Activated gamma-delta T cell (primary cell): ENCODE results near the gene DYNC1LI1.
"Not testable (repeated sequence)": the region's sequence is repeated elsewhere in the genome, so short reads cannot be mapped to it uniquely, and the experiment has no call there.

Experiments used
- DNase-seq: peaks from one replicate; lab custom pipeline; 2025; lab: John Stamatoyannopoulos, UW

DYNC1LI1 gene

GRCh38 chr3:32531010-32531647 lies 39.5 kb downstream of the DYNC1LI1 start:
- DNase-seq, result no peak

DNA sequence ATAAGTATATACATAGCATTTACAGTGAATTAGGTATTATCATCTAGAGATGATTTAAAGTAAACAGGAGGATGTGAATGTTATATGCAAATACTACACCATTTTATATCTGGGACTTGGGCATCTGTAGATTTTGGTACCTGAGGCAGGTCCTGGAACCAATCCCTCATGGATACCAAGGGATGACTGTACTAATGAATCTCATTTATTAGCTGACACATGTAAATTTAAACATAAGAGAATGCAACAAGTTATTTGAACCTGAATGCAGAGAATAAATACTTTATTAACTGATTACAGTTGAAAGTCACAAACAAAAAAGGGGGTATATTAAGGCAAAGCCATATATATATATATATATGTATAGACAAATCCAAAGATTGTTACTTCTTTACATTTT lies 44.9 kb downstream of the DYNC1LI1 start:
- no peak for DNase-seq

- no peak for DNase-seq
These were observed 48.0 kb downstream of the DYNC1LI1 start for GRCh38 chr3:32522682-32523081.

DNA sequence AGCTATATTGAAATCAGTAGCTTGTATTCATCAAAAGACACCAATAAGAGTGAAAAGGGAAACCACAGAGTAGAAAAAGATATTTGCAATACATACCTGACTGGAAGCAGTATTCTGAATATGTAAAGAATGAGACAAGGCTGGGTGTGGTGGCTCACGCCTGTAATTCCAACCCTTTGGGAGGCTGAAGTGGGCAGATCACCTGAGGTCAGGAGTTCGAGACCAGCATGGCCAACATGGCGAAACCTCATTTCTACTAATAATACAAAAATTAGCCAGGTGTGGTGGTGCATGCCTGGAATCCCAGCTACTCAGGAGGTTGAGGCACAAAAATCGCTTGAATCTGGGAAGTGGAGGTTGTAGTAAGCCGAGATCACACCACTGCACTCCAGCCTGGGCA lies 51.7 kb downstream of the DYNC1LI1 start:
- not testable (repeated sequence) for DNase-seq

GRCh38 chr3:32516751-32517150 lies 53.9 kb downstream of the DYNC1LI1 start:
- DNase-seq, result not testable (repeated sequence)

GRCh38 chr3:32511005-32511404 lies 59.7 kb downstream of the DYNC1LI1 start:
- DNase-seq, result no peak

- no peak for DNase-seq
These were observed 60.5 kb downstream of the DYNC1LI1 start for GRCh38 chr3:32510075-32510724.

DNA sequence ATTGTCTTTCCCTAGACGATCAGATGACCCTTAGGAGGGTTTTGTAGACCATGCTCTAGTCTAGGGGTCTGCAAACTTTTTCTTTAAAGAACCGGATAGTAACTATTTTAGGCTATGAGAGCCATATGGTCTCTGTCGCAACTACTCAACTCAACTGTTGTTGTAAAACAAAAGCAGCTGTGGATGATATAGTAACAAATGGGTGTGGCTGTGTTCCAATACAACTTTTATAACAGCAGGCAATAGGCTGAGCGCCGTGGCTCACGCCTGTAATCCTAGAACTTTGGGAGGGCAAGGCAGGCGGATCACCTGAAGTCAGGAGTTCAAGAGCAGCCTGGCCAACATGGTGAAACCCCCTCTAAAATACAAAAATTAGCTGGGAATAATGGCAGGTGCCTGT lies 61.9 kb downstream of the DYNC1LI1 start:
- DNase-seq, result no peak

DNA sequence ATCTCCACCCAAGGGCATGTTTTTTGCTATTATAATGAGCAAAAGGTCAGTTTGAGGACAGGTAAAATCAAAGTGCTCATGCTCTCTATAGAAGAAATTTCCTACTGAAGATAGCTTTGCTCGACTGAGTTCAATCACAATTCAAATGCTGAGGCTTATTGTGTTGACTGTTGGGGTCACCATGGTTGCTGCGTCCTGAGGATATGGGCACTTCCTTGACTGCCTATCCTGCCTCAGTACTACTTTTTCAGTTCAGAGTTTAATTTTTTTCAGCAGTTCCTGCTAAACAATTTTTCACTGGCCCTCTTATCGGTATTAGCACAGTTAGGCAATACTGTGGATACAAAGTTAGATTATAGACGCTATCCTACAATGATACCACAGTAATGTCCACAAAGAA lies 64.2 kb downstream of the DYNC1LI1 start:
- DNase-seq, result no peak

DNA sequence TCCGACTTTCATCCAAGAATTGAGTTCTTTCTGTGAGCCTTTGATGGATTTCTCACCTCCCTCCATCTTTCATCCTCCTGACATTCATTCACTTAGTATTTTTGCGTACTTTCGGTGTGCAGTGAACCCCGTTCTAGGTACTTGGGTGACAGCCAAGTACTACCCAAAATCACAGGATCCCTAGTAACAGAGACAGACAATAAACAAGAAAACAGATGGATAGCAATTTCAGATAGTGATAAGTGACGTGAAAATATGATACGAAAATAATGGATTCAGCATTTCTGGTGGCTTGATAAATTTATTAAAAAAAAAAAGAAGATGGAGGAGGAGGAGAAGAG lies 67.7 kb downstream of the DYNC1LI1 start:
- no peak for DNase-seq

GRCh38 chr3:32502118-32502945 lies 68.3 kb downstream of the DYNC1LI1 start, which contains the start of gene CMTM6:
Gene CMTM6, minus strand, starts transcription at chr3:32502852. Its CDS starts 107 bp downstream, at chr3:32502745.
- DNase-seq, result peak; percentile 62

- DNase-seq, result no peak
These were observed 68.9 kb downstream of the DYNC1LI1 start for GRCh38 chr3:32501783-32502117.

DNA sequence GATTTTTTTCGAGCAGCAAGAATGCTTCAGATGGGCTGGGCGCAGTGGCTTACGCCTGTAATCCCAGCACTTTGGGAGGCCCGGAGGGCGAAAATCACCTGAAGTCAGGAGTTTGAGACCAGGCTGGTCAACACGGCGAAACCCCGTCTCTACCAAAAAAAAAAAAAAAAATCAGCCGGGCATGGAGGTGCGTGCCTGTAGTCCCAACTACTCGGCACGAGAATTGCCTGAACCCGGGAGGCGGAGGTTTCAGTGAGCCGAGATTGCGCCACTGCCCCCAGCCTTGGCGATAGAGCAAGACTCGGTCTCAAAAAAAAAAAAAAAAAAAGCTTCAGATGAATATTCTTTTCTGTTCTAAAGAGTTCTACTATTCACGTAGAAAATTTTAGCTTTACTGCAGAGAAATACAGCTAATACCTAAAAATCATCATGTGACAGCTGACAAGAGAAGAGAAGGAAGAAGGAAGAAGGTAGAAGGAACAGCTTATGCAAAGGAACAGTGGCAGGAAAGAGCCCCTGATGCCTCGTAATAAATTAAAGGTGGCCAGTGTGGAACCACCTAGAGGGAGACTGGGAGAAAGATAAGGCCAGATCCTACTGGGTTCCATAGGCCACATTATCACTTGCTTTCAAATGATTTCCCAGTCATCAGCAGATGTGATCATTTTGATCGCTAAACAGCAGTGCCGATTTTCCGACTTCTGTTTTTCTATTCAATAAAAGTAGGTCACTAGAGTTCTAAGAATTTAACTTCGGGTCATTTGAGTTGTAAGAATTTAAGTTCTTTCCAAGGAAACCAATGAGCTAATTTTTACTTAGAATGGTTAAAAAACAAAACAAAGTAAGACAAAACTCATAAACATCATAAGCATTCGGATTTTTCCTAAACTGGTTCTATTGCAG lies 69.5 kb downstream of the DYNC1LI1 start:
- no peak for DNase-seq

GRCh38 chr3:32500231-32500630 lies 70.4 kb downstream of the DYNC1LI1 start:
- DNase-seq, result no peak

DNA sequence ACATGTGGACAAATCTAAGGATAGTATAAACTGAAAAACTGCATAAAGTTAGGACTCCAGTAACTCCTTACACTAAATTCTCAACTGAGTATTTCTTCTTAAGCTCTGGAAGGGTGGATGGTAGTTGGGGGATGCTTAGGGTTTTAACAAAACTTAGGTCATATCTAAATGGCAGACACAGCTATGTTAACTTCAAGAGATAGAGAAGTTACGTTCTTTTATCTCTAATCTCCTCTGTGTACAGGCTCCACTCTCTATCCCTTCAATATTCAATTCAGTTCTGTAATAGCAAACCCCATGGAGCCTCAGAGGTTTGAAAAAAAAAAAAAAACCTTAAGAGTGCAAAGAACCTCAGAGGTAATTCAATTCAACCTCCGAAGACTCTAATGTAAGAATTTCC lies 71.1 kb downstream of the DYNC1LI1 start:
- no peak for DNase-seq

DNA sequence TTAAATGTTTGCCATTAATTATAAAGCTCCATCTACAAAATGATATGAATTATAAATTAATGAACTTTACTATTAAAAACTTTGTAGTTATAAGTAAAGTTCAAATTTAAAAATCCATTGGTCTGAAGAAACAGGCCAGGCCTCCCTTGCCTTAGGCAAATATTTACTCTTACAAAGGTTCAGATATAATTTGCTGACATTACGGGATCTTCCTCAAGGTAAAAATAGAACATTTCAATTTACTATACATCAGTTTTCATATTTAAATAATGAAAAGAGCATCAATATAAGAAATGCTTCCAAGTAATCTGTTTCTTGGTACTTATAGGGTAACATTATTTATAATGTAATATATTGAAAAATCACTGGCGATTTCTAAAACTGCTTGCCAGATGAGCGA lies 71.7 kb downstream of the DYNC1LI1 start:
- no peak for DNase-seq

DNA sequence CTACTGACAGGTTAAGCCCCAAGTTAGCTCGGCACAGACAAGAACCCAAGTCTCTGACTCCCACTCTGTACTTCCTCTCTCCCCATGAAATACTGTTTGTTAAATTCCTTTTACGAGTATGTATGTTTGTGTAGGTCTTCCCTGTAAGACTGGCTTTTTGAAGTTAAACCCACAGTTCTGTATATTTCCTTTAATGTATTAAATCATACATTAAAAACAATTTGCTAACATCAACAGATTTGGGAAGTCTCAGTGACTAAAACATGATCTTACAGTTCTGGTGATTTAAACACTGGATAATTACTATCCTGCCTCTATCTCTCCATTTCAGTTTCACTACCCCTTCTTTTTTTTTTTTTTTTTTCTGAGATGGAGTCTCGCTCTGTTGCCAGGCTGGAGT lies 72.4 kb downstream of the DYNC1LI1 start:
- no peak for DNase-seq

- no peak for DNase-seq
These were observed 75.0 kb downstream of the DYNC1LI1 start for GRCh38 chr3:32495609-32496008.

GRCh38 chr3:32495085-32495484 lies 75.6 kb downstream of the DYNC1LI1 start:
- no peak for DNase-seq

DNA sequence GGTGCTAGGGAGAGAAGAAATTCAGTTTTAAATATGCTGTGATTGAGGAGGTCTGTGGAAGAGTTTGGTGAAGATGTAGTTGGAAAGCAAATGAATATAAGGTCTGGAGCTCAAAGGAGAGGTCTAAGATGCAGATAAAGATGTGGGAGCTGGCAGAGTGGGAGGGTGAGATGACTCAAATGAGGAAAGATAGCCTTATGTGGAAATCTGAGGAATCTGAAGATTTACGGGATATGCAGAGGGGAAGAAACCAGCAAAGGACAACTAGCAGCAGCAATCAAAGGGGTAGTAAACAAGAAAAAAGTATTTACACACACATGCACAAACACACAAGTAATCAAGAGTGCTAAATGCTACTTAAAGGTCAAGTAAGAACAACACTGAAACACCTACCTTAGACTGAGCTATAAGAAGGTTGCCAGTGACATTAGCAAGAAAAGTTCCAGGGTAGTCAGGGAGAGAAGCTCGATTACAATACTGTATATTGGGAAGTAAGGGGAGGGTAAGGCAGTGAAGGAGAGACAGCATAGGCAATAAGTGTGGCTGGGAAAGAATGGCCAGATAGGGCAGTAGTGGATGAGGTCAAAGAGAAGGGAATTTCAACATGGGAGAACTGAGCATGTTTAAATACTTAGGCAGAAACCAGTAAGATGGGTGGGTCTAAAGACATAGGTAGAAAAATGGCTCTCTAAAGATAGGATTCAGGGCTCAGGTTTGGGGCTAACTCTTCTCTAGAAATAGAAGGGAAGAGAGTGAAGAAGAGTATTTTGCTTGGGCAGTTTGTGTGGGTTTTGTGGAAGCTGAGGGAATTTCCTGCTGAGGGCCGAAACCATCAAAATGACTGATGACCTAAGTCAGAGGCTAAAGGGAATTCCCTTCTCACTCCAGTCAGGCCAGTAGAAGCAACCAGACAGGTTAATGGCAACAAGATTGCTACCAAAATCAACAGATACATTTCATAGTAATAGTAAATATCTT lies 76.9 kb downstream of the DYNC1LI1 start:
- DNase-seq, result no peak
